WTC11 (cell line): ENCODE results near the gene NSD1. TPM values are rescaled to one million over a fixed set of nuclear protein-coding genes. Genes with fewer than 3 reads are reported as not detected.

ENCODE experiments used
- ATAC-seq: fragments of 200-7000 bp; cut with Tn5 transposase; 2 replicates; pipeline ENCODE4 v1.10.0; 2021; ENCODE audit warnings: mild to moderate bottlenecking, moderate library complexity
- CTCF ChIA-PET: fragments of 300-600 bp; sonication (Branson Sonifier 250); formaldehyde crosslinking; loops from one replicate; lab custom pipeline; 2021; ENCODE audit warnings: antibody characterized with exemption; lab: Charles Lee
- POLR2A ChIA-PET: fragments of 350-600 bp; sonication (Branson Sonifier 250); formaldehyde crosslinking; loops from one replicate; lab custom pipeline; 2021; ENCODE audit warnings: antibody characterized with exemption; lab: Charles Lee
- DNase-seq: peaks from one replicate; pipeline ENCODE4 v3.0.0; 2021; ENCODE audit warnings: low spot score
- H3K27ac Mint-ChIP-seq: 2 replicates; pipeline ENCODE4 v1.8.0; 2021; ENCODE audit warnings: mixed read lengths
- H3K27me3 Mint-ChIP-seq: 2 replicates; pipeline ENCODE4 v1.8.0; 2021; ENCODE audit warnings: low read depth, mild to moderate bottlenecking, moderate library complexity, mixed read lengths
- H3K36me3 Mint-ChIP-seq: 2 replicates; pipeline ENCODE4 v1.8.0; 2021; ENCODE audit warnings: mixed read lengths
- H3K4me1 Mint-ChIP-seq: 2 replicates; pipeline ENCODE4 v1.8.0; 2022; ENCODE audit warnings: mixed read lengths
- H3K4me3 Mint-ChIP-seq: 2 replicates; pipeline ENCODE4 v1.8.0; 2021; ENCODE audit warnings: mild to moderate bottlenecking, moderate library complexity, mixed read lengths
- H3K9me3 Mint-ChIP-seq: 2 replicates; pipeline ENCODE4 v1.8.0; 2021; ENCODE audit warnings: mixed read lengths
- CREB1 ChIP-seq: sonication (generic); formaldehyde crosslinking; IDR thresholded peaks from 2 replicates; pipeline ENCODE4 v1.8.0; 2023; ENCODE audit warnings: mild to moderate bottlenecking, missing genetic modification reagents
- CREM ChIP-seq: sonication (generic); formaldehyde crosslinking; IDR thresholded peaks from 2 replicates; pipeline ENCODE4 v1.8.1; 2022; ENCODE audit warnings: mild to moderate bottlenecking, missing genetic modification reagents, moderate library complexity
- ESRRA ChIP-seq: sonication (generic); formaldehyde crosslinking; IDR thresholded peaks from 2 replicates; pipeline ENCODE4 v1.8.1; 2022; ENCODE audit warnings: mild to moderate bottlenecking, missing genetic modification reagents, borderline replicate concordance
- NFE2L1 ChIP-seq: sonication (generic); formaldehyde crosslinking; IDR thresholded peaks from 2 replicates; pipeline ENCODE4 v1.8.1; 2023; ENCODE audit warnings: missing genetic modification reagents
- SMAD3 ChIP-seq: sonication (generic); formaldehyde crosslinking; IDR thresholded peaks from 2 replicates; pipeline ENCODE4 v1.8.0; 2022; ENCODE audit warnings: missing genetic modification reagents, mild to moderate bottlenecking, borderline replicate concordance
- SMAD4 ChIP-seq: sonication (generic); formaldehyde crosslinking; IDR thresholded peaks from 2 replicates; pipeline ENCODE4 v1.8.0; 2022; ENCODE audit warnings: mild to moderate bottlenecking, missing genetic modification reagents
- TEAD4 ChIP-seq: sonication (generic); formaldehyde crosslinking; IDR thresholded peaks from 2 replicates; pipeline ENCODE4 v1.8.0; 2022; ENCODE audit warnings: mild to moderate bottlenecking, missing genetic modification reagents
- TP53 ChIP-seq: sonication (generic); formaldehyde crosslinking; IDR thresholded peaks from 2 replicates; pipeline ENCODE4 v1.8.1; 2023; ENCODE audit warnings: mild to moderate bottlenecking, missing genetic modification reagents
- total RNA-seq: library from RNA; stranded (reverse); gene quantifications from 3 replicates; pipeline ENCODE4 v1.2.3, GENCODE V29; 2021
- TF ChIP-seq, protein P1 (sequence below): fragments of 250-450 bp; sonication (Bioruptor Pico); IDR thresholded peaks from 2 replicates; pipeline ENCODE4 v1.9.0; 2021; ENCODE audit warnings: mild to moderate bottlenecking
- TF ChIP-seq, protein P2 (sequence below): fragments of 250-450 bp; sonication (Bioruptor Pico); IDR thresholded peaks from 2 replicates; pipeline ENCODE4 v2.1.2; 2022; ENCODE audit warnings: mild to moderate bottlenecking, moderate library complexity
- TF ChIP-seq, protein P3 (sequence below): fragments of 250-450 bp; sonication (Bioruptor Pico); IDR thresholded peaks from 2 replicates; pipeline ENCODE4 v1.9.0; 2021; ENCODE audit warnings: mild to moderate bottlenecking
- TF ChIP-seq, protein P4 (sequence below): sonication (generic); formaldehyde crosslinking; IDR thresholded peaks from 2 replicates; pipeline ENCODE4 v1.8.1; 2023; ENCODE audit warnings: mild to moderate bottlenecking, missing genetic modification reagents, borderline replicate concordance
- TF ChIP-seq, protein P5 (sequence below): fragments of 200-600 bp; IDR thresholded peaks from 2 replicates; pipeline ENCODE4 v1.8.0; 2022; ENCODE audit warnings: antibody characterized with exemption
- TF ChIP-seq, protein P6 (sequence below): sonication (generic); formaldehyde crosslinking; IDR thresholded peaks from 2 replicates; pipeline ENCODE4 v1.8.1; 2023; ENCODE audit warnings: mild to moderate bottlenecking, missing genetic modification reagents, moderate library complexity
- TF ChIP-seq, protein P7 (sequence below): sonication (generic); formaldehyde crosslinking; IDR thresholded peaks from 2 replicates; pipeline ENCODE4 v1.8.0; 2022; ENCODE audit warnings: mild to moderate bottlenecking, missing genetic modification reagents
- TF ChIP-seq, protein P8 (sequence below): sonication (generic); formaldehyde crosslinking; IDR thresholded peaks from 2 replicates; pipeline ENCODE4 v1.8.1; 2022; ENCODE audit warnings: low read depth, mild to moderate bottlenecking, moderate library complexity, missing genetic modification reagents, borderline replicate concordance

Gene NSD1
- total RNA-seq, 1 experiment from 2014 or later: 148 TPM

DNA sequence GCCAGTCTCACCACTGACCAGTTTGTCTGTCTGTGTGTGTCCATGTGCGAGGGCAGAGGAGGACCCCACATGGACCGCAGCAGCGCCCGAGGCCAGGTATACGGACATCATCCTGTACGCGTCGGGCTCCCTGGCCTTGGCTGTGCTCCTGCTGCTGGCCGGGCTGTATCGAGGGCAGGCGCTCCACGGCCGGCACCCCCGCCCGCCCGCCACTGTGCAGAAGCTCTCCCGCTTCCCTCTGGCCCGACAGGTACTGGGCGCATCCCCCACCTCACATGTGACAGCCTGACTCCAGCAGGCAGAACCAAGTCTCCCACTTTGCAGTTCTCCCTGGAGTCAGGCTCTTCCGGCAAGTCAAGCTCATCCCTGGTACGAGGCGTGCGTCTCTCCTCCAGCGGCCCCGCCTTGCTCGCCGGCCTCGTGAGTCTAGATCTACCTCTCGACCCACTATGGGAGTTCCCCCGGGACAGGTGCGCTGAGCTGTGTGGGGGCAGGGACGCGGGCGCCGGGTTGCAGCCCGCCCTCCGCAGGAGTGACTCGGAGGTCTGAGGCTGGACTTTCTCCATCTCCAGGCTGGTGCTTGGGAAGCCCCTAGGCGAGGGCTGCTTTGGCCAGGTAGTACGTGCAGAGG is 40.4 kb upstream of the NSD1 start (continued):
- TF ChIP-seq, protein P1, sequence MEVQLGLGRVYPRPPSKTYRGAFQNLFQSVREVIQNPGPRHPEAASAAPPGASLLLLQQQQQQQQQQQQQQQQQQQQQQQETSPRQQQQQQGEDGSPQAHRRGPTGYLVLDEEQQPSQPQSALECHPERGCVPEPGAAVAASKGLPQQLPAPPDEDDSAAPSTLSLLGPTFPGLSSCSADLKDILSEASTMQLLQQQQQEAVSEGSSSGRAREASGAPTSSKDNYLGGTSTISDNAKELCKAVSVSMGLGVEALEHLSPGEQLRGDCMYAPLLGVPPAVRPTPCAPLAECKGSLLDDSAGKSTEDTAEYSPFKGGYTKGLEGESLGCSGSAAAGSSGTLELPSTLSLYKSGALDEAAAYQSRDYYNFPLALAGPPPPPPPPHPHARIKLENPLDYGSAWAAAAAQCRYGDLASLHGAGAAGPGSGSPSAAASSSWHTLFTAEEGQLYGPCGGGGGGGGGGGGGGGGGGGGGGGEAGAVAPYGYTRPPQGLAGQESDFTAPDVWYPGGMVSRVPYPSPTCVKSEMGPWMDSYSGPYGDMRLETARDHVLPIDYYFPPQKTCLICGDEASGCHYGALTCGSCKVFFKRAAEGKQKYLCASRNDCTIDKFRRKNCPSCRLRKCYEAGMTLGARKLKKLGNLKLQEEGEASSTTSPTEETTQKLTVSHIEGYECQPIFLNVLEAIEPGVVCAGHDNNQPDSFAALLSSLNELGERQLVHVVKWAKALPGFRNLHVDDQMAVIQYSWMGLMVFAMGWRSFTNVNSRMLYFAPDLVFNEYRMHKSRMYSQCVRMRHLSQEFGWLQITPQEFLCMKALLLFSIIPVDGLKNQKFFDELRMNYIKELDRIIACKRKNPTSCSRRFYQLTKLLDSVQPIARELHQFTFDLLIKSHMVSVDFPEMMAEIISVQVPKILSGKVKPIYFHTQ: no peak
- TF ChIP-seq TEAD4 (CRISPR knock-in tag) (no peak), SMAD3 (CRISPR knock-in tag) (no peak), SMAD4 (CRISPR knock-in tag) (no peak)
- TF ChIP-seq, protein P2, sequence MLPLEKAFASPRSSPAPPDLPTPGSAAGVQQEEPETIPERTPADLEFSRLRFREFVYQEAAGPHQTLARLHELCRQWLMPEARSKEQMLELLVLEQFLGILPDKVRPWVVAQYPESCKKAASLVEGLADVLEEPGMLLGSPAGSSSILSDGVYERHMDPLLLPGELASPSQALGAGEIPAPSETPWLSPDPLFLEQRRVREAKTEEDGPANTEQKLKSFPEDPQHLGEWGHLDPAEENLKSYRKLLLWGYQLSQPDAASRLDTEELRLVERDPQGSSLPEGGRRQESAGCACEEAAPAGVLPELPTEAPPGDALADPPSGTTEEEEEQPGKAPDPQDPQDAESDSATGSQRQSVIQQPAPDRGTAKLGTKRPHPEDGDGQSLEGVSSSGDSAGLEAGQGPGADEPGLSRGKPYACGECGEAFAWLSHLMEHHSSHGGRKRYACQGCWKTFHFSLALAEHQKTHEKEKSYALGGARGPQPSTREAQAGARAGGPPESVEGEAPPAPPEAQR: no peak
- TF ChIP-seq, protein P3, sequence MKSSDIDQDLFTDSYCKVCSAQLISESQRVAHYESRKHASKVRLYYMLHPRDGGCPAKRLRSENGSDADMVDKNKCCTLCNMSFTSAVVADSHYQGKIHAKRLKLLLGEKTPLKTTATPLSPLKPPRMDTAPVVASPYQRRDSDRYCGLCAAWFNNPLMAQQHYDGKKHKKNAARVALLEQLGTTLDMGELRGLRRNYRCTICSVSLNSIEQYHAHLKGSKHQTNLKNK (CRISPR knock-in tag): no peak
- TF ChIP-seq, protein P4, sequence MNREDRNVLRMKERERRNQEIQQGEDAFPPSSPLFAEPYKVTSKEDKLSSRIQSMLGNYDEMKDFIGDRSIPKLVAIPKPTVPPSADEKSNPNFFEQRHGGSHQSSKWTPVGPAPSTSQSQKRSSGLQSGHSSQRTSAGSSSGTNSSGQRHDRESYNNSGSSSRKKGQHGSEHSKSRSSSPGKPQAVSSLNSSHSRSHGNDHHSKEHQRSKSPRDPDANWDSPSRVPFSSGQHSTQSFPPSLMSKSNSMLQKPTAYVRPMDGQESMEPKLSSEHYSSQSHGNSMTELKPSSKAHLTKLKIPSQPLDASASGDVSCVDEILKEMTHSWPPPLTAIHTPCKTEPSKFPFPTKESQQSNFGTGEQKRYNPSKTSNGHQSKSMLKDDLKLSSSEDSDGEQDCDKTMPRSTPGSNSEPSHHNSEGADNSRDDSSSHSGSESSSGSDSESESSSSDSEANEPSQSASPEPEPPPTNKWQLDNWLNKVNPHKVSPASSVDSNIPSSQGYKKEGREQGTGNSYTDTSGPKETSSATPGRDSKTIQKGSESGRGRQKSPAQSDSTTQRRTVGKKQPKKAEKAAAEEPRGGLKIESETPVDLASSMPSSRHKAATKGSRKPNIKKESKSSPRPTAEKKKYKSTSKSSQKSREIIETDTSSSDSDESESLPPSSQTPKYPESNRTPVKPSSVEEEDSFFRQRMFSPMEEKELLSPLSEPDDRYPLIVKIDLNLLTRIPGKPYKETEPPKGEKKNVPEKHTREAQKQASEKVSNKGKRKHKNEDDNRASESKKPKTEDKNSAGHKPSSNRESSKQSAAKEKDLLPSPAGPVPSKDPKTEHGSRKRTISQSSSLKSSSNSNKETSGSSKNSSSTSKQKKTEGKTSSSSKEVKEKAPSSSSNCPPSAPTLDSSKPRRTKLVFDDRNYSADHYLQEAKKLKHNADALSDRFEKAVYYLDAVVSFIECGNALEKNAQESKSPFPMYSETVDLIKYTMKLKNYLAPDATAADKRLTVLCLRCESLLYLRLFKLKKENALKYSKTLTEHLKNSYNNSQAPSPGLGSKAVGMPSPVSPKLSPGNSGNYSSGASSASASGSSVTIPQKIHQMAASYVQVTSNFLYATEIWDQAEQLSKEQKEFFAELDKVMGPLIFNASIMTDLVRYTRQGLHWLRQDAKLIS: no peak
- TF ChIP-seq, protein P5, sequence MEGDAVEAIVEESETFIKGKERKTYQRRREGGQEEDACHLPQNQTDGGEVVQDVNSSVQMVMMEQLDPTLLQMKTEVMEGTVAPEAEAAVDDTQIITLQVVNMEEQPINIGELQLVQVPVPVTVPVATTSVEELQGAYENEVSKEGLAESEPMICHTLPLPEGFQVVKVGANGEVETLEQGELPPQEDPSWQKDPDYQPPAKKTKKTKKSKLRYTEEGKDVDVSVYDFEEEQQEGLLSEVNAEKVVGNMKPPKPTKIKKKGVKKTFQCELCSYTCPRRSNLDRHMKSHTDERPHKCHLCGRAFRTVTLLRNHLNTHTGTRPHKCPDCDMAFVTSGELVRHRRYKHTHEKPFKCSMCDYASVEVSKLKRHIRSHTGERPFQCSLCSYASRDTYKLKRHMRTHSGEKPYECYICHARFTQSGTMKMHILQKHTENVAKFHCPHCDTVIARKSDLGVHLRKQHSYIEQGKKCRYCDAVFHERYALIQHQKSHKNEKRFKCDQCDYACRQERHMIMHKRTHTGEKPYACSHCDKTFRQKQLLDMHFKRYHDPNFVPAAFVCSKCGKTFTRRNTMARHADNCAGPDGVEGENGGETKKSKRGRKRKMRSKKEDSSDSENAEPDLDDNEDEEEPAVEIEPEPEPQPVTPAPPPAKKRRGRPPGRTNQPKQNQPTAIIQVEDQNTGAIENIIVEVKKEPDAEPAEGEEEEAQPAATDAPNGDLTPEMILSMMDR: no peak
- TF ChIP-seq, protein P6, sequence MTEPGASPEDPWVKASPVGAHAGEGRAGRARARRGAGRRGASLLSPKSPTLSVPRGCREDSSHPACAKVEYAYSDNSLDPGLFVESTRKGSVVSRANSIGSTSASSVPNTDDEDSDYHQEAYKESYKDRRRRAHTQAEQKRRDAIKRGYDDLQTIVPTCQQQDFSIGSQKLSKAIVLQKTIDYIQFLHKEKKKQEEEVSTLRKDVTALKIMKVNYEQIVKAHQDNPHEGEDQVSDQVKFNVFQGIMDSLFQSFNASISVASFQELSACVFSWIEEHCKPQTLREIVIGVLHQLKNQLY (CRISPR knock-in tag): no peak

DNA sequence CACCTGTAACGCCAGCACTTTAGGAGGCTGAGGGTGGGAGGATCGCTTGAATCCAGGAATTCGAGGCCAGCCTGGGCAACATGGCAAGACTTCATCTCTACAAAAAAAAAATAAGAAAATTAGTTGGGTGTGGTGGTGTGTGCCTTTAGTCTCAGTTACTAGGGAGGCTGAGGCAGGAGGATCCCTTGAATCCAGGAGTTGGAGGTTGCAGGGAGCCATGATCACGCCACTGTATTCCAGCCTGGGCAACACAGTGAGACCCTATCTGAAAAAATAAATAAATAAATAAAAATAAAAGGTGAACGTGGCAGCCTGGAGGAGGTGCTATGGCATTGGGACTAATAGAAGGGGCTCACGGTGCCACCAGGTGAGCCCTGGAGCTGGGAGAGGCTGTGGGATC is 39.8 kb upstream of the NSD1 start:
- ATAC-seq (no peak), DNase-seq (no peak)
- peaks cover 29% of the 10 kb centered on the region for H3K36me3 Mint-ChIP-seq
- H3K4me3 Mint-ChIP-seq: no peak overlapping the region
- CTCF ChIA-PET: no interaction called here
- H3K27ac Mint-ChIP-seq: no peak overlapping the region
- POLR2A ChIA-PET: no interaction called here
- H3K27me3 Mint-ChIP-seq: no peaks in the 10 kb centered on the region
- H3K9me3 Mint-ChIP-seq: no peaks in the 10 kb centered on the region
- H3K4me1 Mint-ChIP-seq: peaks cover 7% of the 10 kb centered on the region
- TF ChIP-seq CREB1 (CRISPR knock-in tag) (no peak), NFE2L1 (CRISPR knock-in tag) (no peak), TP53 (no peak), SMAD4 (CRISPR knock-in tag) (no peak), CREM (no peak), ESRRA (CRISPR knock-in tag) (no peak)
- TF ChIP-seq, protein P6 (CRISPR knock-in tag): no peak
- TF ChIP-seq, protein P7, sequence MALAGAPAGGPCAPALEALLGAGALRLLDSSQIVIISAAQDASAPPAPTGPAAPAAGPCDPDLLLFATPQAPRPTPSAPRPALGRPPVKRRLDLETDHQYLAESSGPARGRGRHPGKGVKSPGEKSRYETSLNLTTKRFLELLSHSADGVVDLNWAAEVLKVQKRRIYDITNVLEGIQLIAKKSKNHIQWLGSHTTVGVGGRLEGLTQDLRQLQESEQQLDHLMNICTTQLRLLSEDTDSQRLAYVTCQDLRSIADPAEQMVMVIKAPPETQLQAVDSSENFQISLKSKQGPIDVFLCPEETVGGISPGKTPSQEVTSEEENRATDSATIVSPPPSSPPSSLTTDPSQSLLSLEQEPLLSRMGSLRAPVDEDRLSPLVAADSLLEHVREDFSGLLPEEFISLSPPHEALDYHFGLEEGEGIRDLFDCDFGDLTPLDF: no peak
- TF ChIP-seq, protein P8, sequence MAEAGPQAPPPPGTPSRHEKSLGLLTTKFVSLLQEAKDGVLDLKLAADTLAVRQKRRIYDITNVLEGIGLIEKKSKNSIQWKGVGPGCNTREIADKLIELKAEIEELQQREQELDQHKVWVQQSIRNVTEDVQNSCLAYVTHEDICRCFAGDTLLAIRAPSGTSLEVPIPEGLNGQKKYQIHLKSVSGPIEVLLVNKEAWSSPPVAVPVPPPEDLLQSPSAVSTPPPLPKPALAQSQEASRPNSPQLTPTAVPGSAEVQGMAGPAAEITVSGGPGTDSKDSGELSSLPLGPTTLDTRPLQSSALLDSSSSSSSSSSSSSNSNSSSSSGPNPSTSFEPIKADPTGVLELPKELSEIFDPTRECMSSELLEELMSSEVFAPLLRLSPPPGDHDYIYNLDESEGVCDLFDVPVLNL (CRISPR knock-in tag): no peak
- TF ChIP-seq, all 79 proteins: peak for 0
